Heart left ventricle (tissue), 16 donors: ENCODE results near the gene IRX2. TPM values are rescaled to one million over a fixed set of nuclear protein-coding genes. Genes with fewer than 3 reads are reported as not detected.

Experiments
- ATAC-seq, 4 donors: fragments of 200-7000 bp; cut with Tn5 transposase; one replicate each; pipeline ENCODE4 v1.9.1; 2020 to 2022; ENCODE audit warnings: moderate library complexity in 4 of 4, mild to moderate bottlenecking in 3 of 4, moderate number of reproducible peaks in 1 of 4
- DNase-seq, 5 donors: peaks; one replicate each; pipeline ENCODE4 v3.0.0-alpha.2; 2020
- H3K27ac ChIP-seq, 12 donors: fragments of 200-600 bp; sonication (generic) in 4 of 12; one replicate each; pipeline versions ENCODE4 v1.5.0 to v1.8.0; 2016 to 2022; ENCODE audit warnings: mild to moderate bottlenecking in 2 of 12
- H3K27me3 ChIP-seq, 9 donors: fragments of 200-600 bp; sonication (generic) in 2 of 9; one replicate each; pipeline versions ENCODE4 v1.5.1 to v1.8.0; 2016 to 2022; ENCODE audit warnings: mild to moderate bottlenecking in 3 of 9
- H3K36me3 ChIP-seq, 9 donors: fragments of 200-600 bp; sonication (generic) in 2 of 9; one replicate each; pipeline versions ENCODE4 v1.5.0 to v1.8.0; 2018 to 2022; ENCODE audit warnings: mild to moderate bottlenecking in 2 of 9
- H3K4me1 ChIP-seq, 12 donors: fragments of 200-600 bp; sonication (generic) in 4 of 12; one replicate each; pipeline versions ENCODE4 v1.5.0 to v1.8.0; 2016 to 2022; ENCODE audit warnings: mild to moderate bottlenecking in 3 of 12
- H3K4me3 ChIP-seq, 12 donors: fragments of 200-600 bp; sonication (generic) in 4 of 12; one replicate each; pipeline versions ENCODE4 v1.5.0 to v1.8.0; 2017 to 2022; ENCODE audit warnings: mild to moderate bottlenecking in 9 of 12, moderate library complexity in 4 of 12
- H3K9me3 ChIP-seq, 12 donors: fragments of 200-600 bp; sonication (generic) in 4 of 12; one replicate each; pipeline versions ENCODE4 v1.5.0 to v1.8.0; 2016 to 2022; ENCODE audit warnings: mild to moderate bottlenecking in 1 of 12
- POLR2A ChIP-seq, 2 donors: fragments of 450-650 bp; IDR thresholded peaks; one replicate each; pipeline ENCODE4 v1.6.1; 2017; ENCODE audit warnings: antibody characterized with exemption in 2 of 2, mild to moderate bottlenecking in 2 of 2, moderate library complexity in 2 of 2
- WGBS, 4 donors: extraction: QIAGEN DNeasy Blood & Tissue Kit in 2 of 4; methylation state at CpG; one replicate each; pipeline versions ENCODE4 v1.1.5 to v1.1.7; 2013 to 2018; 5-methylcytosine and 5-hydroxymethylcytosine counted together
- intact Hi-C, 10 donors: fragments of 100-400 bp; cut with DNase I; formaldehyde crosslinking; loops; one replicate each; pipeline versions ENCODE4 v1.11.1 to v1.14.2; 2022
- polyA plus RNA-seq, 2 donors: library from polyadenylated mRNA; stranded (reverse); fragments of 200-250 nt; gene quantifications; one replicate each; pipeline ENCODE4 v1.2.3, GENCODE V29; 2013
- total RNA-seq, 9 donors: library from RNA; depleted of rRNA in 2 of 9; stranded (reverse); fragments of >200 nt in 2 of 9; fragmentation: NEBNext Ultra II Directional in 3 of 9; extraction: Animal tissue kit (Norgen Biotek cat#: 25700) in 3 of 9; gene quantifications; one replicate each; pipeline versions ENCODE4 v1.1.0 to v1.2.4, GENCODE V29; 2016 to 2023
- TF ChIP-seq, protein P1 (sequence below), 12 donors: fragments of 200-600 bp; sonication (generic) in 4 of 12; IDR thresholded peaks; one replicate each; pipeline versions ENCODE4 v1.5.0 to v1.8.0; 2018 to 2022; ENCODE audit warnings: antibody characterized with exemption in 12 of 12, mild to moderate bottlenecking in 5 of 12
- donor health status: ischemic (EF 13 %, LVEDD 7.1; RV severe dilation, severe dysfunction).
- donor health status: healthy with polysubstance abuse.
- donor health status: DM: no; HTN: yes; CAD: no.
- donor health status: DM: no; HTN: no; CAD: no.
- donor health status: ischemic (EF 25% LVEDD 6.9; RV normal size, moderate dysfunction).
- donor health status: ischemic (EF 25% LVEDD 5.7; RV mildly dilated, moderate dysfunction).
- donor health status: healthy.
- donor health status: DM: yes; HTN: yes; CAD: no.
- donor health status: ischemic (EF 35%, LVEDD 5.7; RV mildly dilated, moderate dysfunction).
- donor health status: nonischemic (EF 11% LVEDD 7.7; RV severe dilation, severe dysfunction).
- donor health status: DM: yes; HTN: yes; CAD: no.
- donor health status: PGD.
- donor health status: ischemic (EF 29% LVEDD 5.4; RV normal size, mild dysfunction).
- donor health status: nonischemic (EF 23%, LVEDD 6.1; RV moderate dilation, normal function).

IRX2 gene
- total and polyA plus RNA-seq, 11 donors: 0.17 to 3.7 (median 0.86) TPM

DNA sequence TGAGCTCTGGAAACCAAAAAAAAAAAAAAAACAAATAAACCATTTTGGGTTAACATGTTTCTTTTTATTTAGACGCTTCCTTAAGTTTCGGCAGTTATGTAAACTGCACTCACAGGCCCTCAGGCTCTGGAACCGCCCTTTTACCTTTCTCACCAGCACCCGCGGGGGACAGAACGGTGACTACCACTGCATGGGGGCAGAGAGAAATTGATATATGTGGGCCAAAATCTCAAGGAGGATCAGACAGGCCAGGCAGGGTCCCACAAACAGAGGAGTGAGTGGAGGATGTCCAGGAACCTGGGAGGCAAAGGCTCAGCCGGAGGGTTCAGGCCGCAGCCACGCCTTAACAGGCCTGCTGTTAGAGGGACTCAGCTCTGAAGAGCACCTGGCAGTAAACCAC lies 54.4 kb downstream of the IRX2 start:
- DNase-seq (no peak), ATAC-seq (no peak)
- H3K4me1 ChIP-seq: no peaks in the 10 kb centered on the region
- no peaks in the 10 kb centered on the region for H3K36me3 ChIP-seq
- no peak for TF ChIP-seq POLR2A (IDR thresholded peaks at IDR 0.05)
- TF ChIP-seq, protein P1, sequence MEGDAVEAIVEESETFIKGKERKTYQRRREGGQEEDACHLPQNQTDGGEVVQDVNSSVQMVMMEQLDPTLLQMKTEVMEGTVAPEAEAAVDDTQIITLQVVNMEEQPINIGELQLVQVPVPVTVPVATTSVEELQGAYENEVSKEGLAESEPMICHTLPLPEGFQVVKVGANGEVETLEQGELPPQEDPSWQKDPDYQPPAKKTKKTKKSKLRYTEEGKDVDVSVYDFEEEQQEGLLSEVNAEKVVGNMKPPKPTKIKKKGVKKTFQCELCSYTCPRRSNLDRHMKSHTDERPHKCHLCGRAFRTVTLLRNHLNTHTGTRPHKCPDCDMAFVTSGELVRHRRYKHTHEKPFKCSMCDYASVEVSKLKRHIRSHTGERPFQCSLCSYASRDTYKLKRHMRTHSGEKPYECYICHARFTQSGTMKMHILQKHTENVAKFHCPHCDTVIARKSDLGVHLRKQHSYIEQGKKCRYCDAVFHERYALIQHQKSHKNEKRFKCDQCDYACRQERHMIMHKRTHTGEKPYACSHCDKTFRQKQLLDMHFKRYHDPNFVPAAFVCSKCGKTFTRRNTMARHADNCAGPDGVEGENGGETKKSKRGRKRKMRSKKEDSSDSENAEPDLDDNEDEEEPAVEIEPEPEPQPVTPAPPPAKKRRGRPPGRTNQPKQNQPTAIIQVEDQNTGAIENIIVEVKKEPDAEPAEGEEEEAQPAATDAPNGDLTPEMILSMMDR (IDR thresholded peaks at IDR 0.05): no peak
- H3K4me3 ChIP-seq: no peak overlapping the region
- intact Hi-C loops: no loop called here
- WGBS, 4 donors: 92 to 95% (median 93%) methylated on average over 9 of the region's 9 CpGs
- H3K27me3 ChIP-seq: peaks cover 0 to 3% (median 0%) of the 10 kb centered on the region in 9 donors
- no peak overlapping the region for H3K27ac ChIP-seq
- peaks cover 0 to 2% (median 0%) of the 10 kb centered on the region in 12 donors for H3K9me3 ChIP-seq
